HG03432 (cell line): ENCODE results near the gene USP37.
A peak's percentile ranks its signal among the peaks of the same experiment; 100 is the strongest.

Source experiments
- ATAC-seq: cut with Tn5 transposase; IDR thresholded peaks from one replicate; pipeline ENCODE4 v1.9.1; 2021; ENCODE audit warnings: mild to moderate bottlenecking, moderate library complexity; ENCODE audit not compliant: unreplicated experiment

Gene USP37

GRCh38 chr2:218434456-218434855 lies 133.7 kb downstream of the USP37 start:
- no peak for ATAC-seq

- ATAC-seq: no peak
Observed at GRCh38 chr2:218432676-218433365, 135.3 kb downstream of the USP37 start.

GRCh38 chr2:218431878-218432277 lies 136.3 kb downstream of the USP37 start:
- no peak for ATAC-seq

GRCh38 chr2:218430721-218431120 lies 137.4 kb downstream of the USP37 start:
- ATAC-seq: no peak

- no peak for ATAC-seq
Observed at GRCh38 chr2:218429911-218430692, 138.0 kb downstream of the USP37 start.

- ATAC-seq: no peak
Observed at GRCh38 chr2:218428846-218429558, 139.1 kb downstream of the USP37 start.

- no peak for ATAC-seq
Observed at GRCh38 chr2:218427741-218428140, 140.4 kb downstream of the USP37 start.

GRCh38 chr2:218425531-218425930 lies 142.6 kb downstream of the USP37 start:
- ATAC-seq: no peak

- no peak for ATAC-seq
Observed at GRCh38 chr2:218423584-218423983, 144.6 kb downstream of the USP37 start.

GRCh38 chr2:218422403-218423086 lies 145.6 kb downstream of the USP37 start:
- no peak for ATAC-seq

- no peak for ATAC-seq
Observed at GRCh38 chr2:218421027-218421426, 147.1 kb downstream of the USP37 start.

- ATAC-seq: no peak
Observed at GRCh38 chr2:218419630-218420216, 148.4 kb downstream of the USP37 start.

- no peak for ATAC-seq
Observed at GRCh38 chr2:218418717-218419458, 149.3 kb downstream of the USP37 start, which contains the start of gene VIL1. TSS of gene VIL1 (plus strand) at chr2:218419123. CDS start at chr2:218423779, 4,656 bp downstream.

GRCh38 chr2:218418321-218418716 lies 149.8 kb downstream of the USP37 start:
- ATAC-seq: no peak

- no peak for ATAC-seq
Observed at GRCh38 chr2:218407717-218408116, 160.4 kb downstream of the USP37 start.

GRCh38 chr2:218406949-218407618 lies 161.1 kb downstream of the USP37 start:
- peak; percentile 8 for ATAC-seq

GRCh38 chr2:218406209-218406948 lies 161.8 kb downstream of the USP37 start:
- ATAC-seq: peak; percentile 83

- ATAC-seq: peak; percentile 24
Observed at GRCh38 chr2:218405746-218406208, 162.4 kb downstream of the USP37 start.
